ENCODE data around the gene TGFBR3L.

GRCh38 chr19:7965259-7965841, 50.7 kb downstream of the TGFBR3L start:
- TF ChIP-seq POLR2A (IDR thresholded peaks at IDR 0.05) = no peak
- TF ChIP-seq, protein P1, sequence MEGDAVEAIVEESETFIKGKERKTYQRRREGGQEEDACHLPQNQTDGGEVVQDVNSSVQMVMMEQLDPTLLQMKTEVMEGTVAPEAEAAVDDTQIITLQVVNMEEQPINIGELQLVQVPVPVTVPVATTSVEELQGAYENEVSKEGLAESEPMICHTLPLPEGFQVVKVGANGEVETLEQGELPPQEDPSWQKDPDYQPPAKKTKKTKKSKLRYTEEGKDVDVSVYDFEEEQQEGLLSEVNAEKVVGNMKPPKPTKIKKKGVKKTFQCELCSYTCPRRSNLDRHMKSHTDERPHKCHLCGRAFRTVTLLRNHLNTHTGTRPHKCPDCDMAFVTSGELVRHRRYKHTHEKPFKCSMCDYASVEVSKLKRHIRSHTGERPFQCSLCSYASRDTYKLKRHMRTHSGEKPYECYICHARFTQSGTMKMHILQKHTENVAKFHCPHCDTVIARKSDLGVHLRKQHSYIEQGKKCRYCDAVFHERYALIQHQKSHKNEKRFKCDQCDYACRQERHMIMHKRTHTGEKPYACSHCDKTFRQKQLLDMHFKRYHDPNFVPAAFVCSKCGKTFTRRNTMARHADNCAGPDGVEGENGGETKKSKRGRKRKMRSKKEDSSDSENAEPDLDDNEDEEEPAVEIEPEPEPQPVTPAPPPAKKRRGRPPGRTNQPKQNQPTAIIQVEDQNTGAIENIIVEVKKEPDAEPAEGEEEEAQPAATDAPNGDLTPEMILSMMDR (IDR thresholded peaks at IDR 0.05) = no peak
- no peak for TF ChIP-seq EP300 (IDR thresholded peaks at IDR 0.05)

Measured in ovary (tissue), 3 donors.